ENCODE measurements around the gene HOMER1.

HOMER1 gene

DNA sequence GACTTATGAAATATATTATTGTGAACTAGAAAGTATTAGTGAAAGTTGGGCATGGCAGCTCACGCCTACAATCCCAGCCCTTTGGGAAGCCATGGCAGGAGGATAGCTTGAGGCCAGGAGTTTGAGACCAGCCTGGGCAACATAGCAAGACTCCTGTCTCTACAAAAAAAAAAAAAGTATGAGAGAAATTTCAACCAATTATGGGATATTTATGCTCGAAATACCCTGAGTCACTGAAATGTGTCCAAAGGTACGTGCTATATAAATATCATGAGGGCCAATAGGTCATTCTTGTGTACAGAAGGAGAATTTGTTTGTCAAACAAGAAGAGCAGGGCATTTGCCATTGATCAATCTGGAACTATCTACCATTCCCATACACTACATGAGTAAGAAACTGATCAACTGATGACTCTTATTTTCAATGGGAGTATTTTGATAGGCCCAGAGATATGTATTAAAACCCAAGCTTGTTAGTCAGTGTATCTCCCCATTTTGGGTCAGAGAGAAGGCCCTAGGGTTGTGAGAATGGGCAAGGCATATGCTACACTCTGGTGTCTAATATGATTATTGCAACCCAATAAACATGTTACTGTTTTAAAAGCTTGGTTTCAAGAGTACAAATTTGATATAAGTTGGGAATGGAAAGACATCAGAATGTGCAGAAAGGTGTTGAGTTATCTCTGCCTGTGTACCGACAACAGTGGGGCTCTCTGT is 21.7 kb upstream of the HOMER1 start:
- TF ChIP-seq EZH2phosphoT487 (IDR thresholded peaks at IDR 0.05; ENCODE audit: borderline replicate concordance, low read length), result no peak
- TF ChIP-seq, protein P1, sequence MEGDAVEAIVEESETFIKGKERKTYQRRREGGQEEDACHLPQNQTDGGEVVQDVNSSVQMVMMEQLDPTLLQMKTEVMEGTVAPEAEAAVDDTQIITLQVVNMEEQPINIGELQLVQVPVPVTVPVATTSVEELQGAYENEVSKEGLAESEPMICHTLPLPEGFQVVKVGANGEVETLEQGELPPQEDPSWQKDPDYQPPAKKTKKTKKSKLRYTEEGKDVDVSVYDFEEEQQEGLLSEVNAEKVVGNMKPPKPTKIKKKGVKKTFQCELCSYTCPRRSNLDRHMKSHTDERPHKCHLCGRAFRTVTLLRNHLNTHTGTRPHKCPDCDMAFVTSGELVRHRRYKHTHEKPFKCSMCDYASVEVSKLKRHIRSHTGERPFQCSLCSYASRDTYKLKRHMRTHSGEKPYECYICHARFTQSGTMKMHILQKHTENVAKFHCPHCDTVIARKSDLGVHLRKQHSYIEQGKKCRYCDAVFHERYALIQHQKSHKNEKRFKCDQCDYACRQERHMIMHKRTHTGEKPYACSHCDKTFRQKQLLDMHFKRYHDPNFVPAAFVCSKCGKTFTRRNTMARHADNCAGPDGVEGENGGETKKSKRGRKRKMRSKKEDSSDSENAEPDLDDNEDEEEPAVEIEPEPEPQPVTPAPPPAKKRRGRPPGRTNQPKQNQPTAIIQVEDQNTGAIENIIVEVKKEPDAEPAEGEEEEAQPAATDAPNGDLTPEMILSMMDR (IDR thresholded peaks at IDR 0.05; ENCODE audit: low read depth, low read length, poor library complexity, severe bottlenecking), result no peak
- Histone ChIP-seq H3K9me3 (ENCODE audit: control insufficient read depth, insufficient read depth, low read length) (no peaks in the 10 kb centered on the region), H3K36me3 (ENCODE audit: control insufficient read depth, low read length) (no peaks in the 10 kb centered on the region), H3K27me3 (ENCODE audit: control insufficient read depth, low read length) (peaks cover 3% of the 10 kb centered on the region), H3K79me2 (ENCODE audit: control insufficient read depth, low read length) (no peaks in the 10 kb centered on the region), H3K4me3 (ENCODE audit: low read length) (no peak overlapping the region), H3K4me1 (ENCODE audit: control insufficient read depth, low read length) (no peaks in the 10 kb centered on the region), H4K20me1 (ENCODE audit: control insufficient read depth, insufficient read depth, low read depth, low read length) (no peaks in the 10 kb centered on the region), H3K4me2 (ENCODE audit: low read length) (no peak overlapping the region), H3K27ac (ENCODE audit: low read depth, low read length) (no peak overlapping the region), H3F3A (ENCODE audit: control insufficient read depth, insufficient read depth) (no peaks in the 10 kb centered on the region), H3K9me2 (replicated peaks; ENCODE audit: control insufficient read depth, low read length) (no peaks in the 10 kb centered on the region)

GRCh38 chr5:79529110-79529509 is 15.2 kb upstream of the HOMER1 start:
- H3K4me1 ChIP-seq (ENCODE audit: control insufficient read depth, low read length), result no peaks in the 10 kb centered on the region
- H3K4me2 ChIP-seq (ENCODE audit: low read length), result no peak overlapping the region

GRCh38 chr5:79527431-79527830 is 13.5 kb upstream of the HOMER1 start:
- Histone ChIP-seq H3F3A (ENCODE audit: control insufficient read depth, insufficient read depth) (no peaks in the 10 kb centered on the region), H3K27me3 (ENCODE audit: control insufficient read depth, low read length) (no peaks in the 10 kb centered on the region), H3K9me2 (replicated peaks; ENCODE audit: control insufficient read depth, low read length) (no peaks in the 10 kb centered on the region), H3K4me1 (ENCODE audit: control insufficient read depth, low read length) (no peaks in the 10 kb centered on the region), H3K9me3 (ENCODE audit: control insufficient read depth, insufficient read depth, low read length) (0 out of 2 replicates have a peak, but pooled peaks cover 2% of the 10 kb centered on the region), H3K4me3 (ENCODE audit: low read length) (no peak overlapping the region), H3K27ac (ENCODE audit: low read depth, low read length) (no peak overlapping the region), H3K36me3 (ENCODE audit: control insufficient read depth, low read length) (no peaks in the 10 kb centered on the region), H4K20me1 (ENCODE audit: control insufficient read depth, insufficient read depth, low read depth, low read length) (no peaks in the 10 kb centered on the region), H3K4me2 (ENCODE audit: low read length) (no peak overlapping the region), H3K79me2 (ENCODE audit: control insufficient read depth, low read length) (no peaks in the 10 kb centered on the region)
- TF ChIP-seq, protein P1 (IDR thresholded peaks at IDR 0.05; ENCODE audit: low read depth, low read length, poor library complexity, severe bottlenecking), result no peak
- TF ChIP-seq EZH2phosphoT487 (IDR thresholded peaks at IDR 0.05; ENCODE audit: borderline replicate concordance, low read length), result no peak

More at GRCh38 chr5:79529110-79529509, 15.2 kb upstream of the HOMER1 start:
- Histone ChIP-seq H3K27ac (ENCODE audit: low read depth, low read length) (no peak overlapping the region), H3K4me3 (ENCODE audit: low read length) (no peak overlapping the region), H3K79me2 (ENCODE audit: control insufficient read depth, low read length) (no peaks in the 10 kb centered on the region), H3K9me2 (replicated peaks; ENCODE audit: control insufficient read depth, low read length) (no peaks in the 10 kb centered on the region), H3K9me3 (ENCODE audit: control insufficient read depth, insufficient read depth, low read length) (0 out of 2 replicates have a peak, but pooled peaks cover 2% of the 10 kb centered on the region), H4K20me1 (ENCODE audit: control insufficient read depth, insufficient read depth, low read depth, low read length) (no peaks in the 10 kb centered on the region), H3F3A (ENCODE audit: control insufficient read depth, insufficient read depth) (no peaks in the 10 kb centered on the region), H3K36me3 (ENCODE audit: control insufficient read depth, low read length) (no peaks in the 10 kb centered on the region), H3K27me3 (ENCODE audit: control insufficient read depth, low read length) (no peaks in the 10 kb centered on the region)
- TF ChIP-seq, protein P1 (IDR thresholded peaks at IDR 0.05; ENCODE audit: low read depth, low read length, poor library complexity, severe bottlenecking), result no peak
- TF ChIP-seq EZH2phosphoT487 (IDR thresholded peaks at IDR 0.05; ENCODE audit: borderline replicate concordance, low read length), result no peak
